ENCODE measurements around the gene CRISPLD2. TPM values are rescaled to one million over a fixed set of nuclear protein-coding genes. Genes with fewer than 3 reads are reported as not detected.

The CRISPLD2 gene
- total RNA-seq, 3 donors from 2014 or later (not counting 1 experiment from before 2014, with no cell fraction given) = 0.86 to 6.3 TPM; not detected in 1

GRCh38 chr16:84786605-84787262, 33.1 kb upstream of the CRISPLD2 start:
- Mint-ChIP-seq H3K27ac (no peak overlapping the region), H3K9me3 (no peaks in the 10 kb centered on the region), H3K4me1 (no peaks in the 10 kb centered on the region), H3K36me3 (no peaks in the 10 kb centered on the region), H3K4me3 (no peak overlapping the region), H3K27me3 (ENCODE audit: low read depth in 2 of 2) (no peaks in the 10 kb centered on the region)
- no peak overlapping the region for H3K4me3 ChIP-seq (ENCODE audit: low read length)
- H3K4me1 ChIP-seq (ENCODE audit: control insufficient read depth, insufficient read depth, low read length) = no peaks in the 10 kb centered on the region
- 94% methylated on average over 13 of the region's 13 CpGs for WGBS (ENCODE audit: insufficient coverage)
- no peak for DNase-seq
- no peaks in the 10 kb centered on the region for H3K9me3 ChIP-seq (ENCODE audit: control insufficient read depth, insufficient read depth, low read length)
- H3K27ac ChIP-seq (ENCODE audit: low read length) = no peak overlapping the region
- intact Hi-C loops (cut with micrococcal nuclease) = no loop called here
- H3K27me3 ChIP-seq (ENCODE audit: control insufficient read depth, insufficient read depth, low read length) = no peaks in the 10 kb centered on the region
- no peaks in the 10 kb centered on the region for H3K36me3 ChIP-seq (ENCODE audit: control insufficient read depth, insufficient read depth, low read length)
- no peak for ATAC-seq
- TF ChIP-seq CTCF (IDR thresholded peaks at IDR 0.05) = no peak

GRCh38 chr16:84787263-84787622, 32.5 kb upstream of the CRISPLD2 start:
- Histone ChIP-seq H3K27me3 (ENCODE audit: control insufficient read depth, insufficient read depth, low read length) (no peaks in the 10 kb centered on the region), H3K36me3 (ENCODE audit: control insufficient read depth, insufficient read depth, low read length) (no peaks in the 10 kb centered on the region), H3K9me3 (ENCODE audit: control insufficient read depth, insufficient read depth, low read length) (no peaks in the 10 kb centered on the region), H3K4me3 (ENCODE audit: low read length) (no peak overlapping the region), H3K27ac (ENCODE audit: low read length) (no peak overlapping the region), H3K4me1 (ENCODE audit: control insufficient read depth, insufficient read depth, low read length) (no peaks in the 10 kb centered on the region)
- no peak overlapping the region for H3K27ac Mint-ChIP-seq
- no peak for TF ChIP-seq CTCF (IDR thresholded peaks at IDR 0.05)
- no peak for ATAC-seq
- H3K9me3 Mint-ChIP-seq = no peaks in the 10 kb centered on the region
- H3K36me3 Mint-ChIP-seq = no peaks in the 10 kb centered on the region
- H3K4me1 Mint-ChIP-seq = no peaks in the 10 kb centered on the region
- no peak overlapping the region for H3K4me3 Mint-ChIP-seq
- DNase-seq = no peak
- H3K27me3 Mint-ChIP-seq (ENCODE audit: low read depth in 2 of 2) = no peaks in the 10 kb centered on the region
- 95% methylated on average over 5 of the region's 5 CpGs for WGBS (ENCODE audit: insufficient coverage)
- intact Hi-C loops (cut with micrococcal nuclease) = no loop called here

GRCh38 chr16:84788920-84789391, 30.8 kb upstream of the CRISPLD2 start:
- Mint-ChIP-seq H3K4me3 (no peak overlapping the region), H3K4me1 (no peaks in the 10 kb centered on the region), H3K36me3 (no peaks in the 10 kb centered on the region), H3K27ac (no peak overlapping the region), H3K9me3 (no peaks in the 10 kb centered on the region), H3K27me3 (ENCODE audit: low read depth in 2 of 2) (no peaks in the 10 kb centered on the region)
- Histone ChIP-seq H3K27ac (ENCODE audit: low read length) (no peak overlapping the region), H3K9me3 (ENCODE audit: control insufficient read depth, insufficient read depth, low read length) (no peaks in the 10 kb centered on the region), H3K4me3 (ENCODE audit: low read length) (no peak overlapping the region), H3K36me3 (ENCODE audit: control insufficient read depth, insufficient read depth, low read length) (no peaks in the 10 kb centered on the region), H3K4me1 (ENCODE audit: control insufficient read depth, insufficient read depth, low read length) (no peaks in the 10 kb centered on the region), H3K27me3 (ENCODE audit: control insufficient read depth, insufficient read depth, low read length) (no peaks in the 10 kb centered on the region)
- WGBS (ENCODE audit: insufficient coverage) = 97% methylated on average over 22 of the region's 22 CpGs
- DNase-seq = no peak
- ATAC-seq = no peak
- no peak for TF ChIP-seq CTCF (IDR thresholded peaks at IDR 0.05)
- intact Hi-C loops (cut with micrococcal nuclease) = no loop called here

GRCh38 chr16:84789431-84789830, 30.4 kb upstream of the CRISPLD2 start:
- ATAC-seq = no peak
- intact Hi-C loops (cut with micrococcal nuclease) = no loop called here
- Histone ChIP-seq H3K36me3 (ENCODE audit: control insufficient read depth, insufficient read depth, low read length) (no peaks in the 10 kb centered on the region), H3K4me3 (ENCODE audit: low read length) (no peak overlapping the region), H3K27ac (ENCODE audit: low read length) (no peak overlapping the region), H3K9me3 (ENCODE audit: control insufficient read depth, insufficient read depth, low read length) (no peaks in the 10 kb centered on the region), H3K27me3 (ENCODE audit: control insufficient read depth, insufficient read depth, low read length) (no peaks in the 10 kb centered on the region), H3K4me1 (ENCODE audit: control insufficient read depth, insufficient read depth, low read length) (no peaks in the 10 kb centered on the region)
- H3K9me3 Mint-ChIP-seq = no peaks in the 10 kb centered on the region
- no peak overlapping the region for H3K4me3 Mint-ChIP-seq
- H3K4me1 Mint-ChIP-seq = no peaks in the 10 kb centered on the region
- no peak overlapping the region for H3K27ac Mint-ChIP-seq
- 89% methylated on average over 11 of the region's 11 CpGs for WGBS (ENCODE audit: insufficient coverage)
- TF ChIP-seq CTCF (IDR thresholded peaks at IDR 0.05) = no peak
- no peaks in the 10 kb centered on the region for H3K36me3 Mint-ChIP-seq
- no peaks in the 10 kb centered on the region for H3K27me3 Mint-ChIP-seq (ENCODE audit: low read depth in 2 of 2)
- no peak for DNase-seq

Measured in natural killer cell (primary cell).